Stimulated activated CD8-positive, alpha-beta memory T cell treated with anti-CD3 and anti-CD28 coated beads, Interleukin-4, amount 100 ng/mL, for 48 hours (primary cell): ENCODE results near the gene KLHL29.
"Not testable (repeated sequence)": the region's sequence is repeated elsewhere in the genome, so short reads cannot be mapped to it uniquely, and the experiment has no call there.

Experiments
- DNase-seq: peaks from one replicate; pipeline ENCODE4 v3.0.0-alpha.2; 2020

KLHL29 gene

DNA sequence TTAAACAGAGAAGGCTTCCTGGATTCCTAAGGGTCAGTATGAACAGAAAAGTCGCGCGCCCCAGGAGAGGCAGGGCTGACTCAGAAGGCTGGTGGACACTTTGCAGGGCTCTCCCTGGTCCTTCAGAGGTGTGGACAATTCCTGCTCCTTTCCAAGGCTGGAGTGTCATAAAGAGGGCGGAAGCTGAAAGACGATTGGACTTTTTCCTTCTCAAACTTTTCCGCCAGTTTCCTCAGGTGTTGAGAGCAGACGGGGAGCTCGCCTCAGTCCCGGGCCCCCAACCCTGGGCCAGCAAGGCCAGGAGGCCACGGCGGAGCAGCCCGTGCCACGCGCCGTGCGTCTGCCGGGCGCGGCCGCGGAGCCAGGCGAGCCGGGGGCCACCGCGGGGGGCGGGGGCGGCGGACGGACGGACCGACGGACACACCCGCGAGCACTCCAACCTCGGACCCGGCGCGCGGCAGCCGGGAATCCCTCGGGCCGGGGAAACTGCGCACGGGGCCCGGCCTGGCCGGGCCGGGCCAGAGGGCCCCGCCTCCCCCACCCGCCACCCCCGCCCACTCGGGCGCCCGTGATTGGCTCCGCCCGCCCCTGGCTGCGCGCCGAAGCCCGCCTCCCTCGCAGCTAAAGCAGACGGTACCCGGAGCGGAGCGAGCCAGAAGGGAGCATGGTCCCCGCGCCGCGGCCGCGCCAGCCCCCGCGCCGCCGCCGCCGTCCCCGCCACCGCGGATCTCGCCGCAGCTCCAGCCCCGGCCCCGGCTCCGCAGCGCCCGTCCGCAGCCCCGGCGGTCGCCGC lies at the start of gene KLHL29:
Gene KLHL29 (plus strand): TSS at position 629 of the 793 bp plus-strand sequence. CDS start 177,018 bp downstream, outside the sequence.
- DNase-seq: peak; percentile 77

DNA sequence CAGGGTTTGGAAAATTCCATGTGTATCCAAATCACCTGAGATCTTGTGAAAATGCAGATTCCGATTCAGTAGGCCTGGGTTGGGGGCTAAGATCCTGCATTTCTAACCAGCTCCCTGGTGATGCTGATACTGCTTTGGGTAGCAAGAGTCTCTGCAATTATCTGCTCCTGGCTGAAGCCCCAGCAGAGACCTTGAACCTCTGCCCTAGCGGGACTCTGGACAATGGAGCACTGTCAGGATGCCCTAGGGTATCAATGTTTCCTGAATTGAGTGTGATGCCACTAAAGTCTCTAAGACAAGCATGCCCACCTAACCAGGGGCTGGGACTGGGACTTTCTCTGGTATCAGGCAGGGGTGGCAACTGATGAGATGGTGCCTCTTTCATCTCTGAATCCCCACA lies 49.4 kb upstream of the KLHL29 start:
- DNase-seq: no peak

DNA sequence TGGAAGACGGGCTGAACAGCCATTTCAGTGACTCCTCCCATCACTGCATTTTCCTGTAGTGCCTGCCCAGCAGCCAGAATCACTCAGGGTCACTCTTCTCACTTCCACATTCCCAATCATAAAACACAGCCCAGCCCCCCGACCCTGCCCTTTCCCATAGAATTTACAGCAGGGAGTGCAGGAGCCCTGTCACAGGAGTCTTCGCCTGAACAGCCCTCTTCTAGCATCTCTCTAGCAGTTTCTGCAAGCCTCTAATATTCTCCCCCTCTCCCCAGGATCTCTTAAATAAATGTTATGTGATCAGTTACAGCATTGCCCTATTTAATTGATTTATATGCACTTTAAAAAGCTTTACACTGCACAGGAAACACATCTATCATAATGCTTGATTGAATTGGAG lies 42.9 kb upstream of the KLHL29 start:
- no peak for DNase-seq

DNA sequence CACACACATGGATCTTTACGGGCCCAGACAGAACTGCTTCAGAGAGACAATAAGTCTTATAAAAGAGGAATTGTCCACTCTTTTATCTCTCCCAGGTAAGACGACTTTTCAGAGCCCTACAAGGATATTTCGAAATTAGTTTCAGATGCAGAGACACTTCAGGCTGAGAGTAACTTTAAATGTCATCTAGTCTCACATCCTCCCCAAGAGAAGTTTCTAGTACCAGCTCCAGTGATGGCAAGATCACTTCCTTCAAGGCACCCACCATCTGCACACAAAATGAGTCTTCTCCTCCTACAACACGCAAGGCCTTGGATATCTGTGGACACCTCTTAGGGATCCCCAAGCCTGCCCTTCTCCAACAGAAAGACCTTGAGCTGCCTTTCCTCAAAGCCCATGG lies 39.0 kb upstream of the KLHL29 start:
- no peak for DNase-seq

DNA sequence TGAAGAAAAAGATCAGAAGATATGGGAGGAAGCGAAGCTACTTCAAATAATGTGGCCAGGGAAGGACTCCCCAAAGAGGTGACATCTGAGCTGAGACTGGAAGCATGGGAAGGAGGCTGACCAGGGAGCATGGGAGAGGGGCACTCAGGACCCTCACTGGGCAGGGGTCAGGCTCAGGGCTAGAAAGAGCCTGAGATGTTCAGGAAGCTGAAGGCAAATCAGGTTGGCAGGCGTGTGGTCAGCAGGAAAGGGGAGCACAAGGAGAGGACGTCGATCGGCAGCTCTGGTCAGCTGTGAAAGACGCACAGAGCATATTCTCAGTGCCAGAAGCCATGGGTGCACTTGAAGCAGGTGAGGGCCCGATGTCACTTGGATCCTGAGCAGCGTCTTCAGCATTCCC lies 38.2 kb upstream of the KLHL29 start:
- DNase-seq: no peak

DNA sequence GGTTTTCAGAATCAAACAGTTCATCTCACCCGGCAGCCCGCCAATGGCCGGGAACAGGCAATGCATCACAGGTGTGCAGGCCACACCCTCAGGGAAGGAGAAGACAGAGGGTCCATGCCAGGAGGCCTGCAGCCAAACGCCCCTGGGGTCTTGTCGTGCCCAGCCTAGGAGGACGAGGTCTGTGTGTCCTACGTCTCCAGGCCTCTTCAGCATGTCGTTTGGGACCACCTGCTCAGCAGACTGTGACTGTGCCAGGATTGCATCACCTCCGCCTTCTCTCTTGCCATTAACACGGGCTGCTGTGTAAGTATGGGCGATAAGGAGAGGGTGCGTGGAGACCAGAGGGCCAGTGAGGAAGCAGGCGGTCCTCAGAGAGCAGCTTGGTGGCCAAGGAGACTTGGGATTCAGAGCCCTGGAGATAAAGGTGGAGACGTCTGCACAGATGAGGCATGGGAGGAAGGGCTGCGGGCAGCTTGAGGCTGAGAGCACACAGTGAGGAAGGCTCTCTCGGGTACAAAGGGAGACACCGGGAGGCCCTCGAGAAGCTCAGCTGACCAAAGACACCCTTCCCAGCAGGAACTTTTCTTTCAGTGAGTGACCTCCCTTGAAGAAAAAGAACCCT lies 37.4 kb upstream of the KLHL29 start:
- no peak for DNase-seq

DNA sequence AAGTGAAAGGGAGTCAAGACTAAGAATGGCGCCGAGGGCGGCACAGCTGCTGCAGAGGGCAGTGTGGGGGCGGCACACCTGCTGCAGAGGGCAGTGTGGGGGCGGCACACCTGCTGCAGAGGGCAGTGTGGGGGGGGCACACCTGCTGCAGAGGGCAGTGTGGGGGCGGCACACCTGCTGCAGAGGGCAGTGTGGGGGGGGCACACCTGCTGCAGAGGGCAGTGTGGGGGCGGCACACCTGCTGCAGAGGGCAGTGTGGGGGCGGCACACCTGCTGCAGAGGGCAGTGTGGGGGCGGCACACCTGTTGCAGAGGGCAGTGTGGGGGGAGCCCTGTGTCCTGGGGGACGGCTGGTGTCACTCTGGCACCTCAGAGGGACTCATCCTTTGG lies 36.9 kb upstream of the KLHL29 start:
- not testable (repeated sequence) for DNase-seq

DNA sequence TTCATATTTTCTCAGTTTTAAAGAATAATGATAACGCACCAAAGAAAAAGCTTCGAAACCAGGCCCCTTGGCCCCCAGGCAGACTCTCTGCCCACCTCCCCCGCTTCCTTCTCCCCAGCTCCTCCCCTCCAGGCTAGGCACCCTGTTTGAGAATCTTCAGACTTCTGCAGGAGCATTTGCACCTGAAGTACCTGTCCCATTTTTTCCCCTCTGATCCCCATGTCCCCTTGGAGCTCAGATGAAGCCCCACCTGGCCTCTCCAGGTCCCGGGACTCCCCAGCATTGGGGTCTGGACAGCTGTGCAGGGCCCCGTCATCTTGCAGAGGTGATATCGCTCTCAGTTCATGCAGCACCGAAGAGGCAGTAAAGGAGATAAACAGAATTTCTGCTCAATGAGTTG lies 35.5 kb upstream of the KLHL29 start:
- no peak for DNase-seq

DNA sequence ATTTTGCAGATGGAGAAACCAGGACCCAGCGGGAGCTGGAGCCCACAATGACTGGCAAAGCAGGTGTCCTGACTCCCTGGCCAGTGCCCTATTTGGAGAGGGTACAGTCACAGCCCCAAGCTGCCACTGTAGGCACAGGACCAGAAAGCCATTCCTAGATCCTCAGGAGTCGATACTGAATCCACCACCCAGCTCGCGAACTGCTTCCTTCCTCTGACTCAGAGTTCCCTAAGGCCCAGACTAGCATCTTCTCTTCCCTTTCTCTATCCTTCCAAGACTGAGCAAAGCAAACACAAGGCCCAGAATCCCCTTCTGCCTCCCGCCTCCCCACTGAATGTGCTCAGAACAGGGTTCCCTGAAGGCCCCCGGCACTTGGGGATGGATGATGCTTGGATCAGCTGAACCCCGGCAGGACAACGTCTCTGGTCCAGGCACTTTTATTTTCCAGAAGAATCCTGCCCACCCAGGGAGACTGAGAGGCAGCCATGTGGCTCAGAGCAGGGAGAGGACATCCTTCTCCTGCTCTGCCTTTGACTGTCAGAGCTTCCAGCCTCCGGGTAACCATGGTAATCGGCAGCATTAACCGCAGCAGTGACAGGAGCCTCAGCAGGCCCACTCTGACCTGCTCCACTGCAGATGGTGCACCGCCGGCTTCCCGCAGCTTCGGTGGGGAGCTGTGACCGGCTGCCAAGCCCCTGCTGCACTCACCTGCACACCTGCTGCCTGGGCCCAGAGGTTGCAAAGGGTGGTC lies 34.8 kb upstream of the KLHL29 start:
- DNase-seq: no peak

DNA sequence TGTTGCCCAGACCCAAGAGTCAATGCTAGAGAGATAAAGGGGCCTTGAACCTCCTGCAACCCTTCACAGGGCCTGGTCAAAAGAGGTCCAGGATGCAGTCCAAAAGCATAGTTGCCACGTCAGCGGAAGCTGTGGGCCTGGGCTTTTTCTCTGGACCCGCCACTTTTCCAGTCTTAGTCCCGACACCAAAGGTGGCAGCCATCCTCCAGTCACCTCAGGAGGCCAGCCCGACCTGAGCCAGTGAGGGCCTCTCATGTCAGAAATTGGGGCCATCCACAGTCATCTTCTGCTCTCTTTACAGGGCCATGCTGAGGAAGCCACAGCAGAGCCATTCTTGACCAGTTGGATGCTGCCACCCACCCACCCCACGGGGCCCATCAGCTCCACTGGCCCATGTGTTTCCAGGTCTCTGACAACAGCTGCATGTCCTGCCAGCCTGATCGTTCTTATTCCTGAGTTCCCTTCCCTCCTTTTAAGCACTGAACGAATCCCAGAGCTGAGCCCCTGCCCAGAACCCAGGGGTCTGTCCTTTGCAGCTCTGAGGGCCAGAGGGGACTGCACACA lies 34.1 kb upstream of the KLHL29 start:
- no peak for DNase-seq

DNA sequence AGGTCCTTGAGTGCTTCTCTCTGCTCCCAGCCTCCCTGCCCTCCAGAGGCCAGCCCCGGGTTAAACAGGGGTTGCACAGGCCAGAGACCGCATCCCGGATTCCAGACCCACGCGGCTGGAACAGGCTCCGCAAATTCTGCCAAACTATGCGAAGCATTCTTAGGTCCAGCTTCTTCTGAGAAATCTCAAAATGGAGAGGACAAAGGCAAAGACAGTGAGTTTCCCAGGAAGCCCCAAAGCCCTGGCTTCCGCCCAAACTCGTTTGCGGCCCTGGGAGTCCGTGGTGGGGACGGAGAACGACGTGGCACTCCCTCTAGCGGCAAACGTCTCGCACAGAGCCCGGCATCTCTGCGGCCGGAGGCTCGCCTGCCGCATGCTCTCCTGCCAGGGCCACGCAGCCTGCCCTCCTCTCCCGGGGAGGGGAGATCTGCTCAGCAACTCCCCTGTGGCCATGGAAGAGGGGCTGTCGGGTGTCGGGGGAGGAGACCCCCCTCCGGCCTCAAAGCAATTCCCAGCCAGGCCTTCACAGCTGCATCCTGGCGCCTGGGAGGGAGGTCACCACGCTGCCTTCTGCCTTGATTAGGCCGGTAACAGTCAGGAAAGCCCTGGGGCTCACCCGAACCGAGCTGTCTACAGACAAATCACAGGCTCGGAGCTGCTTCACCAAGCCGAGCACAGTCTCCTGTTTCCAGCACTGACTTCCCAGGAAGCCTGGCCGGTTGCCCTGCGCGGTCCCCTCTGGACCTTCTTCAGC lies 33.4 kb upstream of the KLHL29 start:
- peak; percentile 78 for DNase-seq

DNA sequence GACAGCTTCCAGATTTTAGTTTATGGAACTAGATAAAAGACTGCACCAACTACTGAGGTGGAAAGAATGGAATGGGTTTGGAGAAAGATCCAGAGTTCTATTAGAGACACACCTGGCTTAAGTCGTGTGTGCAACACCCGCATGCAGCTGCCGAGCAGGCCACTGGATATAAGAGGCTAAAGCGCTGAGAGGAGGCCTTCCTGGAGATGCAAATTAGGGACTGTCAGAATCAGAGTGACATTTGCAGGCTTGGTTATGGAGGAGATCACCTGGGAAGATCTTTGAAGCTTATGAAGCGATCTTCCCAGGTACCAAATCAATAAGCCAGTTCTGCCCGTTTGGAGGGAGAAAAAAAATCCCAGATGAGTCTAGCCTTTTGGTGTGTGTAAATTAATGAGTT lies 30.4 kb upstream of the KLHL29 start:
- no peak for DNase-seq

DNA sequence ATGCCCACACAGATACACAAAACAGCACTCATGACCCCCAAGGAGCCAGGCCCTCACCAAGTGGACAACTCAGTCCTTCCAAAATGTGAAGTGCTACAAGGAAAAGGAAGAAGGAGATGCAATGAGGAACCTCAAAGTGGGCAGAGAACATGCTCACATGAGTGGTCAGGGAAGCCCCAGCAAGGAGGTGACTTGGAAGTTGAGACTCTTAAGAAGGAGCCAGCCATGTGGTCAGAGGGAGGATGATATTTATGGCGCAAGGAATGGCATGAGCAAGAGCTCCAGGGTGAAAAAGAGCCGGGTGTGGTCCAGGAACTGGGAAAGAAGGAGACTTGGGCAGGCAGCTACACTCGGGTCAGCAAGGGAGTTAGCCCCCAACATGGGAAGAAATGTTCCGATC lies 30.0 kb upstream of the KLHL29 start:
- DNase-seq: no peak

DNA sequence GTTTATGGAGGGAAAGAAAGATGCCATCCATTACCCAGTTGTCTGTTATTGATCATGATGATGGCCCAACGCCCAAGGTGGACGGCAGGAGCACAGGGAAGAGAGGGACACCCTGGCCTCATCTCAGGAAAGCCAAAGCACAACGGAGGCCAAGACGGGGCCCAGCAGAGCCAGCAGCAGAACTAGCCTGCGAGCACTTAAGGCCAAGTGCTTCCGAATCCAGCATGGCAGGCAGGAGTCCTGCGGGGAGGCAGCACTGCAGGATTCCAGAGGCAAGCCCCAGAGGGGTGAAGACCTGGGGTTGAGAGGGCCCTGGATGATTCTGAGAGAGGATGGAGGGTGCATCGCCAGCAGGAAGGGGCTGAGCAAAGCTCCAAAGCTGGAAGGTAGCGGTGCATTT lies 28.3 kb upstream of the KLHL29 start:
- no peak for DNase-seq

DNA sequence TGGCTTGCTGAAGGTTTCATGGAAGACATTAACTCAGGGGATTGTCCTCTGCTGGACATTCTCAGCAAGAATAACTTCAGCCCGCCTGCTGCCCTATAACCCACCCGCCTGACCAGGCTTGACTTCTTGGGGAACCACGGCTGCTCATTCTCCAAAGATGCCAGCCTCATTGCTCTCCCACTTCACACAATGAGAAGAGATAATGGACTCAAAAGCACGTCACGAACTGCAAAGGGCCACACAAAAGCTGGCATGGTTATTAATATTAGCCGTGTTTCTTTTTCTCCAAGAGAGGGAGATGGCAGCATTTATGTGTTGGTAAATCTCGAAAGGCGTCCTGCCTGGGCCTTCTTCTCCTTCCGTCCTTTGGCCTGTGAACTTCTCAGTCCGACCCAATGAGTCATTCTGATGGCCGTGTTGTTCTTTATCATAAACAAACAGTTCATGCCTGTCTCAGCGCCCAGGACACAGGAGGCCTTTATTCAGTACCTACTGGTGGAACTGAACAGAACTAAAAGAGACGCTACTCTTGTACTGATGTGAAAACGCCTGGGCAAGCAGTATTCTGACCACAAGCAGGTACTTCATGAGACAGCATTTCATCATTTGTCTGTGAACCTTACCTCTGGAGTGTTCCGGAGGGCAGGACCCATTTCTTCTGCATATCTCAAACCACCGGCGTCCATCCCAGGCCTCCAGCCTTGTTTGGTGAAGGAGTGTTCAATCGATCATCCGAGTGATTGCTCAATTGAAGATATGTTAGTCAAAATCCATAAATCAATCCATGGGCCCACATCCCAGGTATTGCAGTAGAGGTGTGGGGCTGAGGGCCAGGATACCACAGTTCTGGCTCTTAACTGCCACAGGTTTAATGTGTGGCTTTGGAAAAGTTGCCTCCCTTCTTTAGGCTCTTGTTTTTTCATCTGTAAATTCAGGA lies 25.1 kb upstream of the KLHL29 start:
- no peak for DNase-seq

DNA sequence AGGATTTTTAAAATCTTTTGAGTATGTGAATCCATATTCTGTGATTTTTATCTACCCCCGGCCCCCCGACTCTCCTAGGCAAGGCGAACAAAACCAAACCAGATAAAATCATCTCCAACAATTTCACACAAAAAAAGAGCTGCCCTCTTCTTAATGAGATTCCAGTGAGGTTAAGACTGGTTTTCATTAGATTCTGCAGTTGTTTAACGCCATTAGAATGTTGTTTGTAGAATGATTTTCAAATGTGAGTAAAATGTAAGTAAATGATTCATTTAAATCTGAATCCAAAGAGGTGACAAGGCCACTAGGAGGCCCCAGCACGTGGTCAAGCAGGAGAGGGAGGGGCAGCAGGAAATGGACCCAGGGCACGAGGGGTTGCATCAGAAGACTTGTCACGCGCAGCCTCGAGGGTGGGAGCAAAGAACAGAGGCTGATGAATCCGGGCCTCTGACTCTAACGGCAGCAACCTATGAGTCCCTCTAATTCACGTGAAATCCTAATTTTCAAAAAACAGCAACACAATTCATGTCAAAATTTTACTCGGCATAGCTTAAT lies 24.3 kb upstream of the KLHL29 start:
- no peak for DNase-seq

DNA sequence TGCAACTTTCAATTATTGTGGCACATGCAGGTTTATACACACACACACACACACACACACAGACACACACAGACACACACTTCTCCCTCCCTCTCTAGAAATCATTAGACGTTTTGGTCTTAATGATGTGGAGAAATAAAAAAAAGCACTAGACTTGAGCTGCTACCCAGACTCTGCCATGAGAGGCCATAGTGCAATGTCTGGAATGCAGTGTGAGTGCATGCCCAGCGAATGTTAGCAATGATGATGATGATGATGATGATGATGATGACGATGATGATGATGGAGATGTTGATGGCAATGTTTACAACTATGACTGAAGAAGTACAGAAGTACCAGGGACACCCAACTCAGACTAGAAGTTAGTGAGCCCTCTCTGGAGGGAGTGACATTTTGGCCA lies 23.8 kb upstream of the KLHL29 start:
- no peak for DNase-seq

DNA sequence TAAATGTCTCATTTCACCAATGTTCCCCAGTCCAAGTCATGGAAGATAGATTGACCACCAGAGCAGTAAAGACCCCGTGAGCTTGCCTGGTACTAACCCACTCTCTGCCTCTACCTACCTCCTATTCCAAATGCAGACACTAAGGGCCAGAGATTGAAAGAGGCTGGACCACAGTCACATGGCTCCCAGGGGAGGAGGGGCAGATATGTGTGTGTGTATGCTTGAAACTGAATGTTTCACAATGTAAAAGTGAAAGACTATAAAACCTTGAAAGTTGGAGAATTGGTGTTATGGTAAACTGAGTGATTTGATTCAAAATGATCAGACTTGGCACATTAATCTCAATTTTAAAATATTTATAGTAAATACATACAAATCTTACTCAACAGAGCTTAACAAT lies 21.7 kb upstream of the KLHL29 start:
- DNase-seq: no peak

DNA sequence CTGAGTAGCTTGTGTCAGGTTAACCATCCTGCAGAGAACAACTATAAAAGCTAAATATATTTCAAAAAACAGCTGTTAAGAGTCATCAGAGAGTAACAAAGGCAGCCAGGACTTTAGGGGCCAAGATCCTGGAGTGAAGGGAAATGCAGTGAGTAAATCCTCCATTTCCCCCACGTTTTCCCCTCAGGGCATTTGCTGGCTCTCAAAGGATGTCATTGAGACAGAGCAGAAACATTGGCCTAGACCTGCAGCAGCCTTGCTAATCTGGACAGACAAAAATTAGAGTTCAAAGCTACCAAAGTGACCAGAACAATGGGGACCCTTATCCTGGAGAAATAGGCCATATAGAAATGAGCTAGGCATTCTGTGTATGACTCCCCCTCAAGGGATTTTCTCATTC lies 21.1 kb upstream of the KLHL29 start:
- DNase-seq: no peak

DNA sequence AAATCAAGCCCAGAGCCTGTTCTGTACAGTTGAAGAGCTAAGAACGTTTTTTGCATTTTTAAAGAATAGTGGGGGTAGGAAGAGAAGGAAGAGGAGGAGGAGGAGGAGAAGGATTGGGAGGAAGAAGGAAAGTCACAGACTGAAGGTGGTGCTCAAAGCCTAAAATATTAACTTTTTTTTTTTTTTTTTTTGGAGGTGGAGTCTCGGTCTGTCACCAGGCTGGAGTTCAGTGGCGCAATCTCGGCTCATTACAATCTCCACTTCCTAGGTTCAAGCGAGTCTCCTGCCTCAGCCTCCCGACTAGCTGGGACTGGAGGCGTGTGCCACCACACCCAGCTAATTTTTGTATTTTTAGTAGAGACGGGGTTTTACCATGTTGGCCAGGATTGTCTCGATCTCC lies 18.3 kb upstream of the KLHL29 start:
- no peak for DNase-seq

DNA sequence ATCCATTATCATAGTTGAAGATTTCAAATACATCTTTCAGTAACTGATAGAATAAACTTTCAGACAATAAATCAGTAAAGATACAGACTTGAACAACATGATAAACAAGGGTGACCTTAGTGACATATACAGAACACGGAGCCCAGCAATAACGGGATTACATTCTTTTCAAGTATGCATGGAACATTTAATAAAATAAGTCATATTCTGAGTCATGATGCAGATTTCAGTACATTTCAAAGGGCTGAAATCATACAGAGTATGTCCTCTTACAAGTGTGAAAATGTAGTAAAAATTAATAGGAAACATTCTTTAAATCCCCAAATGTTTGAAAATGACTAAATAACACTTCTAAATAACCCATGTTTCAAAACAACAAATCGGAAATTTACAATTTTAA lies 17.2 kb upstream of the KLHL29 start:
- no peak for DNase-seq

DNA sequence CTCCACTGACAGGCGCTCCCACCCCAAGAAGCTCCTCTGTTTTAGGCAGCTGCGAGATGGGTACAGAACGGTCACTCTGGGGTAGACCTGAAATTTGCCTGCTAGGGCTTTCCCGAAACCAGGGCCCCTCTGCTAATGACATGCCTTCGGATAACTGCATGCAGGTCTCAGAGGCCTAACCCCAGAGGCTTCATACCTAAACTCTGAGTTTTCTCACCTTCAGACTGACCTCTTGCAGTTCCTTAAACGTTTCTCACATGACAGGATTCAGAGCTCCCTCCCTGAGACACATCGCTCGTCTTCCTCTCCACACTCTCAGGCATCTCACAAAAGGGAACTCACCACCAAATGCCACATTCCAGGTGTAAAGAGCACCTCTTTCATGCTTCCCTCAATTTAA lies 11.3 kb upstream of the KLHL29 start:
- DNase-seq: no peak
